Suprapubic skin (tissue), 4 donors: ENCODE results near the gene DNMT3A. TPM values are rescaled to one million over a fixed set of nuclear protein-coding genes. Genes with fewer than 3 reads are reported as not detected.

ENCODE experiments used
- DNase-seq, 2 donors: peaks; one replicate each; pipeline ENCODE4 v3.0.0-alpha.2; 2019; ENCODE audit warnings: low spot score in 2 of 2
- H3K27ac ChIP-seq: fragments of 200-600 bp; sonication (generic); one replicate; pipeline ENCODE4 v1.5.1; 2019
- H3K27me3 ChIP-seq: fragments of 200-600 bp; sonication (generic); one replicate; pipeline ENCODE4 v1.5.1; 2019
- H3K36me3 ChIP-seq: fragments of 200-600 bp; sonication (generic); one replicate; pipeline ENCODE4 v1.5.1; 2019
- H3K4me1 ChIP-seq: fragments of 200-600 bp; sonication (generic); one replicate; pipeline ENCODE4 v1.5.1; 2019
- H3K4me3 ChIP-seq: fragments of 200-600 bp; sonication (generic); one replicate; pipeline ENCODE4 v1.5.1; 2019; ENCODE audit warnings: mild to moderate bottlenecking
- H3K9me3 ChIP-seq: fragments of 200-600 bp; sonication (generic); one replicate; pipeline ENCODE4 v1.5.1; 2019
- CTCF ChIP-seq, 2 donors: fragments of 200-600 bp in 1 of 2; fragments of 450-650 bp in 1 of 2; sonication (generic) in 1 of 2; IDR thresholded peaks; one replicate each; pipeline ENCODE4 v1.5.1; 2016 to 2019; ENCODE audit warnings: antibody characterized with exemption in 2 of 2, mild to moderate bottlenecking in 1 of 2, moderate library complexity in 1 of 2
- EP300 ChIP-seq: sonication (generic); formaldehyde crosslinking; IDR thresholded peaks from one replicate; pipeline ENCODE4 v1.6.1; 2017; ENCODE audit warnings: antibody characterized with exemption
- POLR2A ChIP-seq, 2 donors: fragments of 450-650 bp; IDR thresholded peaks; one replicate each; pipeline ENCODE4 v1.6.1; 2017; ENCODE audit warnings: antibody characterized with exemption in 2 of 2, mild to moderate bottlenecking in 2 of 2, moderate library complexity in 2 of 2
- POLR2AphosphoS5 ChIP-seq, 3 donors: sonication (generic); formaldehyde crosslinking; IDR thresholded peaks; one replicate each; pipeline ENCODE4 v1.6.1; 2017; ENCODE audit warnings: antibody characterized with exemption in 3 of 3
- WGBS: methylation state at CpG from one replicate; pipeline ENCODE4 v1.1.5; 2018; 5-methylcytosine and 5-hydroxymethylcytosine counted together
- total RNA-seq, 4 donors: library from RNA; depleted of rRNA; stranded (reverse); fragments of >200 nt; gene quantifications; one replicate each; pipeline ENCODE4 v1.1.0, GENCODE V29; 2016

DNMT3A gene
- total RNA-seq, 4 donors from 2014 or later = 4.0 to 12.8 (median 9.5) TPM

GRCh38 chr2:25268139-25268538 lies 73.6 kb downstream of the DNMT3A start:
- no peak overlapping the region for H3K4me3 ChIP-seq
- H3K36me3 ChIP-seq = peaks cover 35% of the 10 kb centered on the region
- TF ChIP-seq CTCF (IDR thresholded peaks at IDR 0.05) (no peak), POLR2AphosphoS5 (IDR thresholded peaks at IDR 0.05) (no peak), POLR2A (IDR thresholded peaks at IDR 0.05) (no peak), EP300 (no peak)
- H3K27me3 ChIP-seq = no peaks in the 10 kb centered on the region
- no peaks in the 10 kb centered on the region for H3K9me3 ChIP-seq
- no peak overlapping the region for H3K27ac ChIP-seq
- 88% methylated on average over 9 of the region's 10 CpGs for WGBS
- peaks cover 13% of the 10 kb centered on the region for H3K4me1 ChIP-seq
- DNase-seq = no peak

DNA sequence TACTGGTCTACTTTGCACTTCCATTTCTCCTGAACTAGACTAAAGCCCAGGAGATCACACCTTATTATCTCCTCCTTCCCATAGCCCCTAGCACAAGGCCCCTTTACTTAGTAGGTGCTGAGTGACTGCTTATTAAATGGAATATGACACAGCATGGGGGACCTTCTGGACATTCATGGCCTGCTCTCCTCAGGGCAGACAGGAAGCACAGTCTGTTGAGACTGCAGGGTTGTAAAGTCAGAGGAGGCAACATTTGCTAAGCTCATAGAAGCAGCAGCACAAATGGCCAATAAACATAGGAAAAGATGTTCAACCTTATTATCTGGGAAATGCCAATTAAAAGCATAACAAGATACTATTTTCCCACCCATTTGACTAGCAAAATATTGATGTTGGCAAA lies 75.3 kb downstream of the DNMT3A start:
- no peak overlapping the region for H3K27ac ChIP-seq
- peaks cover 12% of the 10 kb centered on the region for H3K4me1 ChIP-seq

GRCh38 chr2:25265802-25266201 lies 75.9 kb downstream of the DNMT3A start:
- WGBS = 89% methylated on average over 2 of the region's 2 CpGs
- peaks cover 12% of the 10 kb centered on the region for H3K4me1 ChIP-seq
- TF ChIP-seq POLR2A (IDR thresholded peaks at IDR 0.05) (no peak), EP300 (no peak), CTCF (IDR thresholded peaks at IDR 0.05) (no peak), POLR2AphosphoS5 (IDR thresholded peaks at IDR 0.05) (no peak)

More for the DNA sequence above, 75.3 kb downstream of the DNMT3A start:
- TF ChIP-seq CTCF (IDR thresholded peaks at IDR 0.05) (no peak), POLR2A (IDR thresholded peaks at IDR 0.05) (no peak), POLR2AphosphoS5 (IDR thresholded peaks at IDR 0.05) (no peak), EP300 (no peak)
- no peak overlapping the region for H3K4me3 ChIP-seq
- H3K27me3 ChIP-seq = no peaks in the 10 kb centered on the region
- no peaks in the 10 kb centered on the region for H3K9me3 ChIP-seq
- DNase-seq = no peak
- H3K36me3 ChIP-seq = peaks cover 28% of the 10 kb centered on the region

DNA sequence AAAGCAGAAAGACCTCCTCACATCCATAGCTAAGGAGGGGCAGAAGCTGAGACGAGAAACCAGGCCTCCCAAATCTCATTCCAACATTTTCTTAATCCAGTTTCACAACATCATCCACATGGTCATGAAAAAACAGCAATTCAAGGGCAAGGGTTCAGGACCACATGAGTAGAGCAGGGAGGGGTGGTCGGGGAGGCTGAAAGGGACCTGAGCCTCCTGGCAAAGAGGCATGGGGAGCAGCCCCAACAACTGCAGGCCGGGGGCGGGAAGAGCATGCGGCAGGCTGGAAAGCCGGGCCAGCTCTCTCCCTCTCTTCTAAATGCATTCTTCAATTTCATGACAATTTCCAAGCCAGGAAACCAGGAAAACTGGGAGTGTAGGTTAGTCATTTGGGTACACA lies 76.7 kb downstream of the DNMT3A start:
- no peaks in the 10 kb centered on the region for H3K9me3 ChIP-seq
- H3K36me3 ChIP-seq = peaks cover 22% of the 10 kb centered on the region
- H3K27me3 ChIP-seq = no peaks in the 10 kb centered on the region
- 80% methylated on average over 6 of the region's 6 CpGs for WGBS
- no peak for TF ChIP-seq POLR2AphosphoS5 (IDR thresholded peaks at IDR 0.05)
- TF ChIP-seq POLR2A (IDR thresholded peaks at IDR 0.05) = no peak
- TF ChIP-seq CTCF (IDR thresholded peaks at IDR 0.05) = no peak
- no peak for TF ChIP-seq EP300
- peak overlapping the region; percentile 3 for H3K27ac ChIP-seq
- H3K4me1 ChIP-seq = peaks cover 12% of the 10 kb centered on the region
- H3K4me3 ChIP-seq = no peak overlapping the region
- no peak for DNase-seq

More at GRCh38 chr2:25265802-25266201, 75.9 kb downstream of the DNMT3A start:
- no peaks in the 10 kb centered on the region for H3K9me3 ChIP-seq
- H3K36me3 ChIP-seq = peaks cover 28% of the 10 kb centered on the region
- H3K27me3 ChIP-seq = no peaks in the 10 kb centered on the region
- no peak overlapping the region for H3K27ac ChIP-seq
- no peak for DNase-seq
- no peak overlapping the region for H3K4me3 ChIP-seq

DNA sequence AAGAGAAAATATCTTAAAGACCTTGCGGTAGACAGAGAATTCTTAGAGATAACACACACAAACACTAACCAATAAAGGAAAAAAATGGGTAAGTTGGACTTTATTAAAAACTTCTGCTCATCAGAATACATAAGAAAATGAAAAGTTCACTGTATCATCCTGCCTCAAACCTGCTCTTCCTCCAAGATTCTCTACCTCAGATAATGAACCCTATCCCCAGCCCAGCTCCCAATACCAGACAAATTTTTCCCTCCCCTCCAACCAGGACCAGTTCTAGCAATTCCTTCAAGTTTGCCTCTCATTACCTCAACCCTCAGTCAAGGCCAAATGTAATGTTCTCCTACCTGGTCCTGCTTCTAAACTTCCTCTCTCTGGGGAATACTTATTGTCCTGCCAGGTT lies 79.4 kb downstream of the DNMT3A start:
- H3K4me3 ChIP-seq = no peak overlapping the region
- H3K27me3 ChIP-seq = no peaks in the 10 kb centered on the region
- peaks cover 12% of the 10 kb centered on the region for H3K36me3 ChIP-seq
- H3K27ac ChIP-seq = no peak overlapping the region
- H3K4me1 ChIP-seq = peaks cover 12% of the 10 kb centered on the region
- TF ChIP-seq CTCF (IDR thresholded peaks at IDR 0.05) (no peak), POLR2A (IDR thresholded peaks at IDR 0.05) (no peak), EP300 (no peak), POLR2AphosphoS5 (IDR thresholded peaks at IDR 0.05) (no peak)
- WGBS = 91% methylated on average over 1 of the region's 1 CpG
- no peak for DNase-seq
- H3K9me3 ChIP-seq = no peaks in the 10 kb centered on the region
